Duodenal mucosa (tissue), 2 donors: ENCODE measurements around the gene DOK7.

Experiments used
- H3K27ac ChIP-seq: one replicate; pipeline ENCODE4 v1.7.0; 2013; ENCODE audit warnings: low read depth, low read length
- H3K27me3 ChIP-seq, 2 donors: one replicate each; pipeline ENCODE4 v1.7.0; 2013; ENCODE audit warnings: low read length in 2 of 2, control low read depth in 1 of 2; ENCODE audit not compliant: insufficient read depth in 2 of 2, control insufficient read depth in 1 of 2
- H3K36me3 ChIP-seq, 2 donors: one replicate each; pipeline ENCODE4 v1.7.0; 2013; ENCODE audit warnings: low read length in 2 of 2, control low read depth in 1 of 2; ENCODE audit not compliant: insufficient read depth in 2 of 2, control insufficient read depth in 1 of 2
- H3K4me1 ChIP-seq, 2 donors: one replicate each; pipeline ENCODE4 v1.7.0; 2013; ENCODE audit warnings: low read length in 2 of 2, control low read depth in 1 of 2; ENCODE audit not compliant: insufficient read depth in 2 of 2, control insufficient read depth in 1 of 2
- H3K4me3 ChIP-seq, 2 donors: one replicate each; pipeline ENCODE4 v1.7.0; 2013; ENCODE audit warnings: low read length in 2 of 2, low read depth in 1 of 2
- H3K9ac ChIP-seq, 2 donors: one replicate each; pipeline ENCODE4 v1.7.0; 2013; ENCODE audit warnings: low read length in 2 of 2, low read depth in 1 of 2
- H3K9me3 ChIP-seq, 2 donors: one replicate each; pipeline ENCODE4 v1.7.0; 2013; ENCODE audit warnings: low read length in 2 of 2, control low read depth in 1 of 2; ENCODE audit not compliant: control insufficient read depth in 1 of 2

Gene DOK7

DNA sequence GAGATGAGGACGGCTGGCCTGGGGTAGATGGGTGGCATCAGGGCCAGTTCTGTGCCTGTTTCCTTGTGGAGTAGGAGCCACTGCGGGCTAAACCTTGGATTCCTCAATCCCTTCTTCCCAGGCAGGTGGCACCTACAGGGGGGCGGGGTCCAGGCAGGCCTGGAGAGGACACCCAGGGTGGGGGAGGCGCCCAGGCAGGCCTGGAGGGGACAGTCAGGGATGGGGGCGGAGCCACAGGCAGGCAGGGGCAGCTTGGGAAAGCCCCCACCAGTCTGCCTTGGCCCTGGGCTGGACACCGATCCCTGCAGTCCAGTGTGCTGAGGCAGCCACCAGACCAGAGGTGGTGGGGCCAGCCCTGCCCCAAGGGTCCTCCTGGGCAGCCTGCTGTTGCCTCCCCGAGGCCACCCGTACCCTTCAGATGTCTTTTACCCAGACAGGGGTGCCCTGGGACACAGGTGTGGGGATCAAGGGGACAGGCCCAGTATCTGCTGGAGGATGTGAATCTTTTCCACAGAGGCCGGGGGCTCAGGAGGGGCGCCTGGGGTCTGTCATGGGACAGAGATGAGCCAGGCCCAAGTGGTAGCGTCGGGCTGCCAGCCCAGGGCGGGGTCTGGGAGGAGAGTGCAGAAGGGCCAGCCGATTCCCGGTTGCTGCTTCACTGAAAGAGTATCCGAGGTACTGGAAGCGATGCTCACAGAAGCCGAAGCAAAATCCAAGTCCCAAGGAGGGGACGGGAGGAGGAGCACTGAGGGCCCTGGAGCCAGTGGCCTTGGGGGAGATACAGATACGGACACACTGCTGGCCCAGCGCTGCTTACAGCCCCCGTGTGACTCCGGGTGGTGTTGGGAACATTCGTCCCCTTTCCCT, 34.6 kb downstream of the DOK7 start:
- no peak overlapping the region for H3K27ac ChIP-seq
- H3K36me3 ChIP-seq: peaks cover 0 to 14% of the 10 kb centered on the region in 2 donors
- H3K9ac ChIP-seq: no peak overlapping the region
- peaks cover 0 to 22% of the 10 kb centered on the region in 2 donors for H3K27me3 ChIP-seq
- no peaks in the 10 kb centered on the region for H3K9me3 ChIP-seq
- H3K4me1 ChIP-seq: no peaks in the 10 kb centered on the region
- H3K4me3 ChIP-seq: no peak overlapping the region

DNA sequence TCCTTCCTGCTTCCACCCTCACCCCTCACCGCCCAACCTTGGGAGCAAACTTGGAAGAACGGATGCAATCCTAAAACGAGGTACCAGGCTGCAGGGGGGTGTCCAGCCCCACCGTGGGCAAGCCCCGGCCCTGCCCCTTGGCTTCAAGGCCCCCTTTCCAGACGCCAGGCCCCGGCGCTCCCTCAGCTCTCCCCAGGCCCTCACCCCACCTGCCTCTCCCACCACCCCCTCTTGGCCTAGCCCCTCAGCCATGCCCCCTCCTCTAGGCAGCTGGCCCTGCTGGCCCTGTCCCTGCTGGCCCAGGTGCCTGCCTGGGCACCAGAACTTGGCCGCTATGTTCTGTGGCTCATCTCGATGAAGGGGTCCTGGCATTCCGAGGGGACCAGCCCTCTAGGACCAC, 35.3 kb downstream of the DOK7 start:
- Histone ChIP-seq H3K27me3 (peaks cover 0 to 21% of the 10 kb centered on the region in 2 donors), H3K4me3 (no peak overlapping the region), H3K4me1 (no peaks in the 10 kb centered on the region), H3K27ac (no peak overlapping the region), H3K9ac (no peak overlapping the region), H3K9me3 (no peaks in the 10 kb centered on the region), H3K36me3 (peaks cover 0 to 20% of the 10 kb centered on the region in 2 donors)

DNA sequence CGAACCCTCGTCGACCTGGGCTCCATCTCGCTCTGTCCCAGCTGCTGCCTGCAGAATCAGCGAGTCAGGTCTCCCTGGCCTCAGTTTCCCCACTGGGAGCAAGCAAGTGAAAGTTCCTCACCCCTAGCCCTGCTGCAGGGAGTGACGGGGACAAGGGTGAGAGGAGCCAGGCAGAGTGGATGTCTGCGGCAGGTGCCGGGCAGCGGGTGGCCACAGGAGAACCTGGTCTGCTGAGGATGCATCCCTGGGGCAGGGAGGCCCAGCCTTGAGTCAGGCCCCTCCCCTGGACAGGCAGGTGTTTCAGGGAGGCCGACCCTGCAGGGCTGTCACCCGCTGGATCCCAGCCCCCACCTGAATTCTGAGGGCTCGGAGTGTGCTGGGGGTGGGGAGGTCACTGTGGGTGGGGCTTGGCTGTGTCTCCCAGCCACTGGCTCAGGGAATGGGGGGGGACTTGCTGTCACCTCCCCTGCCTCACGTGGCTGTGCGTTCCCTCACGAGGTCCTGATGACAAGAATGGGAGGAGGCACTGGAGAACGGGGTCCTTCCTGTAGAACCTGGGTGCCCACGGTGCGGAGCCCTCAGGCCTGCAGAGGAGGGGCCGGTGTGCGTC, 35.9 kb downstream of the DOK7 start:
- H3K9me3 ChIP-seq: no peaks in the 10 kb centered on the region
- no peak overlapping the region for H3K27ac ChIP-seq
- H3K9ac ChIP-seq: no peak overlapping the region
- H3K4me1 ChIP-seq: no peaks in the 10 kb centered on the region
- peaks cover 0 to 25% of the 10 kb centered on the region in 2 donors for H3K36me3 ChIP-seq
- H3K27me3 ChIP-seq: peaks cover 0 to 16% of the 10 kb centered on the region in 2 donors
- no peak overlapping the region for H3K4me3 ChIP-seq

DNA sequence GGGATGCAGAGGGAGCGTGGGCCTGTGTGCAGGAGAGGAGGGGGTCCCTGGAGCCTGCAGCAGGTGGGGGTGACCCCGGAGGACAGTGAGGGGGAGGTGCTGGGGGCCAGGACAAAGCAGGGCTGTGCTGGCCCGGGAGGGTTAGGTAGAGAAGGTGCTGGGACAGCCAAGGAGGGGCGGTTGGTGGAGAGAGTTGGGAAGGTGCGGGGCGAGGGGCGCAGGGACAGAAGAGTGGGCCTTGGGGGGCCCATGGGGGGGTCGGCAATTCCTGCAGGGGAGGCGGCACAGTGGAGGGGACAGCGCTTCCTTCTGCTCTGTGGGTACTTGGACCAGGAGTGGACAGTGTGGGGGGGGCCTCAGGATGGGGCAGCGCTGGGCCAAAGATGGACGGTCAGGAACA, 36.6 kb downstream of the DOK7 start:
- no peaks in the 10 kb centered on the region for H3K4me1 ChIP-seq
- peaks cover 0 to 25% of the 10 kb centered on the region in 2 donors for H3K36me3 ChIP-seq
- no peak overlapping the region for H3K27ac ChIP-seq
- H3K27me3 ChIP-seq: peaks cover 0 to 8% of the 10 kb centered on the region in 2 donors
- no peaks in the 10 kb centered on the region for H3K9me3 ChIP-seq
- H3K9ac ChIP-seq: no peak overlapping the region
- H3K4me3 ChIP-seq: no peak overlapping the region

DNA sequence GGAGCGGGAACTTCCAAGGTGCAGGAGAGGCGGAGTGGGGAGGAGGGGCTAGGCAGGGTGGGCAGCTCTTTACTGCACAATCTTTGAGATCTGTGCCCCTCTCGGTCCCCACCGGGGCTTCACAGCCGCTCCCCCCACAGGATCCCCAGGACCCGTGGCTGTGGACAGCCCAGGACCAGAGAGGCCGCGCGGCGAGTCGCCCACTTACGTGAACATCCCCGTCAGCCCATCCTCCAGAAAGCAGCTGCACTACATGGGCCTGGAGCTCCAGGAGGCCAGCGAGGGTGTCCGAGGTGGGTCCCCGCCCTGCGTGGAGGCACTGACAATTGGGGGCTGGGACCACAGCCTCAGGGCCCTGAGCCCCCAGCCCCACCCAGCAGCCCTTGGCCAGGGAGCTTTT, 37.0 kb downstream of the DOK7 start:
- Histone ChIP-seq H3K9me3 (no peaks in the 10 kb centered on the region), H3K27me3 (peaks cover 0 to 4% of the 10 kb centered on the region in 2 donors), H3K4me3 (no peak overlapping the region), H3K4me1 (no peaks in the 10 kb centered on the region), H3K27ac (no peak overlapping the region), H3K36me3 (peaks cover 0 to 29% of the 10 kb centered on the region in 2 donors), H3K9ac (no peak overlapping the region)

DNA sequence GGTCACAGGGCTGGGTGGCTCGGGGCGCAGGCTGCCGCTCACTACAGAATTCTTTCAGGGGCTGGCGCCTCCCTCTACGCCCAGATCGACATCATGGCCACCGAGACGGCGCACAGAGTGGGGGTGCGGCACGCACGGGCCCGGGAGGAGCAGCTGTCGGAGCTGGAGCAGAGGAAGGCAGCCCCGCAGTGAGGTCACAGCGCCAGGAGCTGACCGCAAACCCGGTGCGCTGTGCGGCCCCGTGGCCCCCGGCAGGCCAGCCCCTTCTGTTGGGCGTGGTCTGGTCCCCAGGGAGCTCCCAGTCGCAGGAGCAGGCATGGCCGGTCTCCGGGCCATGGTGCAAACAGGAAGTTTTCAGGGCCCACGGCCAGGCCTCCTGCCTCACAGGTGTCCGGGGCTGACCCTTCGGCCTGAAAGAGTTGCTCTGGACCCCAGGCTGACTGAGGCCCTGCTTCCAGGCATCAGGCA, 37.6 kb downstream of the DOK7 start:
- H3K36me3 ChIP-seq: peaks cover 0 to 34% of the 10 kb centered on the region in 2 donors
- no peaks in the 10 kb centered on the region for H3K9me3 ChIP-seq
- no peak overlapping the region for H3K4me3 ChIP-seq
- no peaks in the 10 kb centered on the region for H3K4me1 ChIP-seq
- no peaks in the 10 kb centered on the region for H3K27me3 ChIP-seq
- H3K9ac ChIP-seq: no peak overlapping the region
- H3K27ac ChIP-seq: no peak overlapping the region

DNA sequence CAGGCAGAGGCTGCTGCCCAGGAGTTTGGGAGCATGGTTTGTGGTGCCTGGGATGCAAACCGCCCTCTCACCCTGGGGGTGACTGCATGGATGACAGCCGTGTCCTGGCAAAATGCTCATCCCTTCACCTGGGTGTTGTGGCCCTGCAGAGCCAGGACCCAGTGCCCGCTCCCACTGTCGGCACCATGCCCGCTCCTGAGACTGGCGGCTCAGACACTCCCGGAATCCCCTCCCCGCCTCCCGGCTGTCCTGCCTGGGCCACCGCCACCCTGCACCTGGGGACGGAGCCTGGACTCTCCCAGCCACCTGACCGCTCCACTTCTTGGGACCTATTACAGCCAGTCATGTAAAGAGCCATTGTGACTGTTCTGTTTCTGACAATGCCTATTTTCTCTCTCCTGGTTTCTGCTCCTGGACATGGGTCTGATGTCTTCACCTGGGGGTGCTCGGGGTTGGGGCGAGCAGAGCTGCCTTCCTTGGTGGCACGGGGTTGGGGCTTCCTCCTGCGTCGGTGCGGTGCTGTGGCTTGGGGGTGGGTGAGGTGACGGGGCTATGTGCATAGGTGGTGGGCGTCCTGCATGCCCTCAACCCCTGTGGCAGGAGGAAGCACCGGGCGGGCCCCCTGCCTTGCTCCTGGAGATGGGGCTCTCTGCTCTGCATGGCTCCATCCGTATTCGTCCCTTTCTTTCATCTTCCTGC, 38.2 kb downstream of the DOK7 start:
- Histone ChIP-seq H3K4me1 (no peaks in the 10 kb centered on the region), H3K27ac (no peak overlapping the region), H3K4me3 (no peak overlapping the region), H3K27me3 (no peaks in the 10 kb centered on the region), H3K36me3 (peaks cover 0 to 35% of the 10 kb centered on the region in 2 donors), H3K9me3 (no peaks in the 10 kb centered on the region), H3K9ac (no peak overlapping the region)

DNA sequence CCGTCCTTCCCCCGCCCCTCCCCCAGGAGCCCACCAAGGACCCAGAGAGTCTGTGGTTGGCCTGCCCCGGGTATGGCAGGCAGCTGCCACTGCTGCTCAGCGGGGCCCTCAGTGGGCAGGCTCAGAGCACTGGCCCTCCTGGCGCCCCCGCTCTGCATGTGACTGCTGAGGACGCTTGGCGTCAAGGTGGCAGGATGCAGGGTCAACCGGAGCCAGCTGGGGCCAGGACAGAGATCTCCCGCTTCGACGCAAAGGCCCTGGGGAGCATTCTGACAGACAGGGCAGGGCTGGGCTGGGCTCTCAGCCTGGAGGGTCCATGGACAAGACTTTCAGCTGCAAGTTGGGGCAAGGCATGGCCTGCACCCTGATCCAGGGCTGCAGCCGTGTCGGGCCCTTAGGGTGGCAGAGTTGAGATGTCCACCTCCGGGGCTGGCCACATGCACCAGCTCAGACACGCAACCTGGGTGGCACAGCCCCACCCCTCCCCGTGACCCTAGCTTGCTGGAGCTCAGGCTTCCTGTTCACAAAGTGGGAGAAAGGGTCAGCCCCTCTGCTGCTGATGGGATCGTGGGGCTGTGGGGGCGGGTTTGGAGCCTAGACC, 38.8 kb downstream of the DOK7 start:
- no peaks in the 10 kb centered on the region for H3K27me3 ChIP-seq
- no peaks in the 10 kb centered on the region for H3K4me1 ChIP-seq
- no peaks in the 10 kb centered on the region for H3K9me3 ChIP-seq
- peaks cover 0 to 39% of the 10 kb centered on the region in 2 donors for H3K36me3 ChIP-seq
- no peak overlapping the region for H3K9ac ChIP-seq
- no peak overlapping the region for H3K27ac ChIP-seq
- H3K4me3 ChIP-seq: no peak overlapping the region

DNA sequence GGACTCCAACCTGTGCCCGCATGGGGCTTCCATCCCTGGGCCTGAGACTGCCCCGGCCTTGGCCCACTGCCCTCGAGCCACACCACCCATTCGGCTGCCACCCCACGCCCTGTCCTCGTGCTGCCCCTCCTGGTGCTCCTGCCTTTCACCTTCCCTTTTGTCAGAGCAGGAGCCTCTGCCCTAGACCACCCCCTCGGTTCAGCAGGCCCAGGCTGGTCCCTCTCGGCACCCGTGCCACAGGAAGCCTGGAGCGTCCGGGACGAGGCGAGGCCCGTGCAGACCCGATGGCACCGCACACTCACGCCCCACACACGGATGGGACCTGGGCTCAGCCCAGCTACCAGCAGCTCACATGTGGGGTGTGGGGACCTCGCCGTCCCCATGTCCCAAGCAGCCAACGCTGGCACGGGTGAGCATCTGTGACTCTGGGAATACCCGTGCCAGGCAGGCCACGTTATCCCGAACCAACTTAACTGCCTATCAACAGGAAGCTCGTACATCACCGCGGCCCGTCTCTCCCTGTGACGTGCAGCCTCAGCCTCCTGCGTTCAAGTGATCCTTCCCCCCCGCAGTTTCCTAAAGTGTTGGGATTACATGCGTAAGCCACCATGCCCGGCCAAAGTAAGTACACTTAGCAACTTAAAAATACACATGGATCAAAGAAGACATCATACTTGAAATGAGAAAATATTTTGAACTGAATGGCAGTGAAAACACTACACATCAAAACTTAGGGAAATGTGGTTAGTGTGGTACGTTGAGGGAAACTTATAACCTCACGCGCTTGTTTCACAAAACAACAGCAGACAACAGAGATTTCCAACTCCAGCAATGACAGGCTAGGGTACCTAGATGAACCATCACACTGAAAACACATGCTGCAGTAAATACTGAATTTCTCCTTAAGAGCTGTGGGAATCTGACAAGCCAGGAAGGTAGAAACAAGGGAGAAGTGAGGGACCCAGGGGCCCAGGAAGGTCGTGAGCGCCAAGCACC, 40.1 kb downstream of the DOK7 start:
- Histone ChIP-seq H3K36me3 (peaks cover 3 to 45% of the 10 kb centered on the region in 2 donors), H3K4me3 (no peak overlapping the region), H3K9me3 (no peaks in the 10 kb centered on the region), H3K9ac (no peak overlapping the region), H3K27me3 (no peaks in the 10 kb centered on the region), H3K27ac (no peak overlapping the region), H3K4me1 (no peaks in the 10 kb centered on the region)
